GM21447 (cell line): Measurements from ENCODE around the gene KRTAP4-6.
"Not testable (repeated sequence)": the region's sequence is repeated elsewhere in the genome, so short reads cannot be mapped to it uniquely, and the experiment has no call there.

ENCODE experiments used
- ATAC-seq: cut with Tn5 transposase; IDR thresholded peaks from one replicate; pipeline ENCODE4 v1.9.1; 2021; ENCODE audit not compliant: unreplicated experiment

Gene KRTAP4-6

DNA sequence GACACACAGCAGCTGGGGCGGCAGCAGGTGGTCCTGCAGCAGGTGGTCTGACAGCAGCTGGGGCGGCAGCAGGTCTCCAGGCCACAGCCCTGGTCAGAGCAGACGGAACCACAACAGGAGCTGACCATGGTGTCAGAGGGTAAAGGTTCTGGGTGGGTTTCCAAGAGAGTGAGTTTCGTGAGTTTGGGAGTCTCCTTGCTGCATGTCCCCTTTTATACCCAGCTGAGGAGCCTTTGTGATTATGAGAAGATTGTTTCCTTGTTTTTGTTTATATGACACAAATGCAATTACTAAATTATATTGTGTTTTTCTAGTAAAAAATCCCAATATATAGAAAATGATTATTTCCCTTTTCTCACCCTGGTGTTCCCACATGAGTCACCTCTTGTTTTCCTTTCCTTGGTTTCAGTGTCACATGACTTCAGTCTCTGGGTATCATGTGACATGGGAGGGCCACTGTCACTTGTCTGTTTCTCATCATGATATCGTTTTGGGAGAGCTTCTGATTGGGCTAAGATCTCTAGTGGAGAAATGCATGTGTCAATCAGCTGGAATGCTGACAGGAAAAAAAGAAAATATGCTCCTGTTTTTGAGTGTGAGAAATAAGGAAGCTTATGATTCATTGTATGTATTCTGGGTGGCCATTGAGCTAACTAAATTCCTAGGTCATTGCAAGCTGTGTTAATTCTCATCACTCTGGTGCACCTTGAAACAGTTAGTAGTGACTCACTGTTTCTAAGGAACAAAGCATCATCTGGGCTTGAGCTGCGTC, at the start of gene KRTAP4-6:
KRTAP4-6 (minus strand) TSS at position 185 of the 772 bp plus-strand sequence; CDS start at position 128, 57 bp downstream.
- ATAC-seq, result no peak

DNA sequence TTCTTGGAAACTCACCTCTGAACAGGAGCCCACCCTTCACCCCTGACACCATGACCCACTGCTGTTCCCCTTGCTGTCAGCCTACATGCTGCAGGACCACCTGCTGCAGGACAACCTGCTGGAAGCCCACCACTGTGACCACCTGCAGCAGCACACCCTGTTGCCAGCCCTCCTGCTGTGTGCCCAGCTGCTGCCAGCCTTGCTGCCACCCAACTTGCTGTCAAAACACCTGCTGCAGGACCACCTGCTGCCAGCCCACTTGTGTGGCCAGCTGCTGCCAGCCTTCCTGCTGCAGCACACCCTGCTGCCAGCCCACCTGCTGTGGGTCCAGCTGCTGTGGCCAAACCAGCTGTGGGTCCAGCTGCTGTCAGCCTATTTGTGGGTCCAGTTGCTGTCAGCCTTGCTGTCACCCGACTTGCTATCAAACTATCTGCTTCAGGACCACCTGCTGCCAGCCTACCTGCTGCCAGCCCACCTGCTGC, 49.5 kb upstream of the KRTAP4-6 start, which contains the start of gene KRTAP9-1:
KRTAP9-1 (plus strand) TSS at position 51 of the 482 bp plus-strand sequence; CDS start at position 51, 0 bp downstream.
- not testable (repeated sequence) for ATAC-seq

DNA sequence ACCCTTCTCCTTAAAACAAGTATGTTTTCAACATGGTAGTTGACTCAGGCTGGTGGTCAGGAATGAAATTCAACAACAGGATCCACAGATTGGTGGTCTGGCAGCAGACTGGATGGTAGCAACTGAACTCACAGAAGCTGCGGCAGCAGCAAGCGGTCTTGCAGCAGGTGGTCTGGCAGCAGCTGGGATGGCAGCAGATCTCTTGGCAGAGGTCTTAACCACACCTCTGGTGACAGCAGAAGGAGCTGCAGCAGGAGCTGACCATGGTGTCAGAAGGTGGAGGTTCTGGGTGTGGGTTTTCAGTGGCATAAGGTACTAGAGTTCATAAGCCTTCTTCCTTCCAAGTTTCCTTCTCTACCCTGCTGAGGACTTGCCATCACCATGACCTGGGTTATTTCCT, 46.5 kb upstream of the KRTAP4-6 start:
- ATAC-seq, result no peak

- ATAC-seq, result no peak
These were observed 44.7 kb upstream of the KRTAP4-6 start for GRCh38 chr17:41185001-41185400.

- no peak for ATAC-seq
These were observed 44.2 kb upstream of the KRTAP4-6 start, which contains the start of gene KRTAP4-1 for GRCh38 chr17:41184480-41184961. Gene KRTAP4-1 (minus strand): TSS chr17:41184911. CDS start chr17:41184854, 57 bp downstream.

DNA sequence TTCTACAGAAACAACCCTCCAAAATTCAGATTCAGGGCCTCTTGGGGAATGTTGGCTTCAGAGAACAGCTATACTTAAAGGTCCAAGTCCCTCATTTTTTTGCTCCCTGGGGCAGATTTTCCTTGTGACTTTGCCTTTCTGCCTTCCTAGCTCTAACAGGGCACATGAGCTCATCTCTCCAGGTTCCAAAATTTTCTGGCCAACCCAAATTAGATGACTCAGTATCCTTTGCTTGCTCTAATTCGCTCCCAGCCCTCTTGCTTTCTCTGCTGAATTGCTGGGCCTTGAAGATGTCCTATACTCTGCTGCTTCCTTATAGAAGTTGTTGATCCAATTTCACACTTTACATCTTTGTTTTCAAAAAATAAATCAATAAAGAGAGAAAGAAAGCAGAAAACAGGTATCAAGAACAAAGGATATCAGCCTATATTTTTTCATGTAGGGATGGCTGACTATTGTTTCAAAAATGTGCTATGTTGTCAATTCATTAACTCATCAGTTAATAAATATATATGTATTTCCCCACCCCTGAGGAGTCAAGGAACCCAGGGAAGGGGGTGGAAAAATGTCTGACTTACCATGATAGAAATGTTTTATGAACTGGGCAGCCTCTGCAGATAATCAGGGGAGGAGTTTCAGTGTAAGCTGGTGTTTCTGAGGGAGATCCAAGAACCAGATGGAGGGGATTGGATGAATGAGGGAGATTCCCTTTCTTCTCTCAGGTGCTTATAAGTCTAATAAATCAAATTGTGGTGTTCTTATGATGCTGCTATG, 38.7 kb upstream of the KRTAP4-6 start:
- no peak for ATAC-seq

GRCh38 chr17:41178341-41178740, 38.0 kb upstream of the KRTAP4-6 start:
- ATAC-seq, result no peak

- no peak for ATAC-seq
These were observed 37.5 kb upstream of the KRTAP4-6 start, which contains the start of gene KRTAP4-2 for GRCh38 chr17:41177727-41178271. Gene KRTAP4-2 (minus strand): TSS chr17:41178221. CDS start chr17:41178164, 57 bp downstream.

DNA sequence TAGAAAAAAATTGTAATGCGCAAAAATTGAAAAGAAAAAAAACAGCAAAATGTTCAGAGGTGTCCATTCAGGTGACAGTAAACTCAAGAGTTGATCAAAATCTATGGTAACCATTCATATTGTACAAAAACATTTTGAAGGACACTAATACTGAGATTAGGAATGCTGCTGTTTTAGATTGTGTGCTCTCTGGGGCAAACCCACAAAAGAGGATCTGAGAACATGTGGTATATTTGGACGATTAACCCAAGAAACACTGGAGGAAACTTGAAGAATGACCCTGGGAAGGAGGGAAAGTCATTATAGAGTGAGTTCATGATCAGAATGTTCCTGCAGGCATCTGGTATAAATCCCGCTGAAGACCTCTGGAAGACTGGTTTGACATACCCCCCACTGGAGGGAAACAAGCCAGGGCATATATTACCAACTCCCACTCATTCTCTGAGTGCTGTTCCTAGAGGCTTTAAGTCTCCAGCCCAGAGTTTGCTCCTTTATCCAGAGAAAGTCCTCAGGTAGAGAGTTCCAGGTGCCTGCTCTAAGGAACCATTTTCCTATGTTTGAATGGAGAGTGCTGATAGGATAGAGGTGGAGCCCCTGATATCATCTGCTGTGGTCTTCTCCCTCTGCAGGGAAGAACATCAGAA, 36.5 kb upstream of the KRTAP4-6 start:
- ATAC-seq, result no peak

- no peak for ATAC-seq
These were observed 31.5 kb upstream of the KRTAP4-6 start for GRCh38 chr17:41171886-41172285.

- no peak for ATAC-seq
These were observed 27.8 kb upstream of the KRTAP4-6 start, which contains the start of gene KRTAP4-3 for GRCh38 chr17:41168121-41168520. Gene KRTAP4-3 (minus strand): TSS chr17:41168221. CDS start chr17:41168172, 49 bp downstream.

DNA sequence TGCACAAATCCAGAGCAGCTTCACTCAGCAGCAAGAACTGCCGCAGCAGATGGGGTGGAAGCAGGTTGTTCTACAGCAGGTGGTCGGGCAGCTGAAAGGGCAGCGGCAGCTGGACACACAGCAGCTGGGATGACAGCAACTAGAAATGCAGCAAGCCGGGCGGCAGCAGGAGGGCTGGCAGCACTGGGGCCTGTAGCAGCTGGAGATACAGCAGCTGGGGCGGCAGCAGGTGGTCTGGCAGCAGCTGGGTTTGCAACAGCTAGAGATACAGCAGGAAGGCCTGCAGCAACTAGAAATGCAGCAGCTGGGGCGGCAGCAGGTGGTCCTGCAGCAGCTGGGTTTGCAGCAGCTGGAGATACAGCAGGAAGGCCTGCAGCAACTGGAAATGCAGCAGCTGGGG, 27.2 kb upstream of the KRTAP4-6 start:
- no peak for ATAC-seq

- ATAC-seq, result no peak
These were observed 23.5 kb upstream of the KRTAP4-6 start for GRCh38 chr17:41163828-41164227.

DNA sequence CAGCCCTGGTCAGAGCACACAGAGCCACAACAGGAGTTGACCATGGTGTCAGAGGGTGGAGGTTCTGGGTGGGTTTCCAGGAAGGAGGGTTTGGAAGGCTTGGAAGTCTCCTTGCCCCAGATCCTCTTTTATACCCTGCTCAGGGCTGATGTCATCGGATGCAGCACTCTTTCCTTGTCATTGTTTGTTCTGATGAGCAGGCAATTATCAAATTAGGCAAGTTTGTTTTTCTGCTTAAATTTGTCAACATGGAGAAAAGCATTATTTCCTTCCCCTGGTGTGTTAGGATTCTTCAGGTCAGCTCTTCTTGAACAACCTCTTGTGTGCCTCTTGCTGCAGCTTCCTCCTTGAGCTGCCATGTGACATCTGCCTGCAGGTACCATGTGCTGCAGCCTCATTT, 20.3 kb upstream of the KRTAP4-6 start, which contains the start of gene KRTAP4-4:
KRTAP4-4 (minus strand) TSS at position 101 of the 400 bp plus-strand sequence; CDS start at position 44, 57 bp downstream.
- ATAC-seq, result no peak

- ATAC-seq, result not testable (repeated sequence)
These were observed 19.8 kb upstream of the KRTAP4-6 start for GRCh38 chr17:41160190-41160589.

- ATAC-seq, result no peak
These were observed 13.5 kb upstream of the KRTAP4-6 start for GRCh38 chr17:41153856-41154255.

DNA sequence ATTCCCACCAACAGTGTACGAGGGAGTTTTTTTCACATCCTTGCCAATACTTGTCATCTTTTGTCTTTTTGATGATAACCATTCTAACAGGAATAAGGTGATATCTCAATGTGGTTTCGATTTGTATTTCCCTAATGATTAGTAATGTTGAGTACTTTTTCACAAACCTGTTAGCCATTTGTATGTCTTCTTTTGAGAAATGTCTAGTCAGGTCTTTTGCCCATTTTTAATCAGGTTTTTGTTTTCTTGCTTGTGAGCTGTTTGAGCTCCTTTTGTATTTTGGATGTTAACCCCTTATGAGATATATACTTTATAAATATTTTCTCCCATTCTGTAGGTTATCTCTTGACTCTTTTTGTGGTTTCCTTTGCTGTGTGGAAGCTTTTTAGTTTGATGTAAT, 11.2 kb upstream of the KRTAP4-6 start:
- ATAC-seq, result no peak

- ATAC-seq, result no peak
These were observed 9.7 kb upstream of the KRTAP4-6 start for GRCh38 chr17:41150026-41150425.

DNA sequence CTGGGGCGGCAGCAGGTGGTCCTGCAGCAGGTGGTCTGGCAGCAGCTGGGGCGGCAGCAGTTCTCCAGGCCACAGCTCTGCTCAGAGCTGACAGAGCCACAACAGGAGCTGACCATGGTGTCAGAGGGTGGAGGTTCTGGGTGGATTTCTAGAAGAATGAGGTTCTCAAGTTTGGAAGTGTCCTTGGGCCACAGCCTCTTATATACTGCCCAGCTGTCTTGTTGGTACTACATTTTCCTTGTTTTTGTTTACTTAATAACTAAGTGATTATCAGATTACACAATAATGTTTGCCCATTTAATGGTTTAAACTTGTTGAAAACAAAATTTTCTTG, 9.3 kb upstream of the KRTAP4-6 start, which contains the start of gene KRTAP4-5:
KRTAP4-5 (minus strand) TSS at position 174 of the 334 bp plus-strand sequence; CDS start at position 116, 58 bp downstream.
- ATAC-seq, result no peak

- ATAC-seq, result not testable (repeated sequence)
These were observed 8.8 kb upstream of the KRTAP4-6 start for GRCh38 chr17:41148971-41149651.
